DMS114 treated with DMSO at 0.1 percent for 48 hours (cell line): ENCODE results near the gene RMI1.
"Not testable (repeated sequence)": the region's sequence is repeated elsewhere in the genome, so short reads cannot be mapped to it uniquely, and the experiment has no call there.

ENCODE experiments used
- DNase-seq: peaks from one replicate; lab custom pipeline; 2025; ENCODE audit not compliant: unreplicated experiment; lab: John Stamatoyannopoulos, UW

RMI1 gene

DNA sequence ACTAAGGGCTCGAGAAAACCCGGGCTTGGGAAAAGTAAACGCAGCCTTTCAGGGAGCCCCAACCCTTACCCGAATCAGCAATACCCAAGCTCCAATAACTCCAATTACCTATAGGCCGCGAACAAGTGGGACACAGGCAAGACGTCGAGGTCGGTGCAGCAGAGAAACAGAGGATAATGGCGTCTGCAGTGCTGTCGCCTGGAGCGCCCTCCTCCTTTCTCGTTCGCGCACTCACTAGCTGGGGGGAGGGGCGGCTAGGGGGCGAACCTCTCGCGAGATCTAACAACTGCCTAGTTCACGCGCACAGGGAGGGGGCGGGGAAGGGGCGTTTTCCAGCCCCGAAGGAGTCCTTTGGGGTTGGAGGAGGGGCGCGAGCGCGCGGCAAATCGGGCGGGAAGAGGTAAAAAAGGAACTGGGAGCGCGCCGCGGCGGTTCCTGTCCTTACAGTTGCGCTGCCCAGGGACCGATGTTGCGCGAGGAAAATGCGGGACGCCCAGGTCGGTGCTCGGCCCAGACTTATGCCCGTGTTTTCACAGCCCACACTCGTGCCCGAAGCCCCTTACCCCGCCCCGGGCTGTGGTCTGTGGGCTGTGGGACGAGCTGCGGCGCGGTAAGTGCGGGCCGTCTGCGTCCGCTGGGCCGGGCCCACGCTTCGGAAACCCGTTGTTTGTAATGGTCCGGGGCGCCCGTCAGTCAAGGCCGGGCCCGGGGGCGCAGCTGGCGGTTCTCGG lies at the start of gene RMI1:
TSS of gene RMI1 (plus strand) at position 411 of the 731 bp plus-strand sequence. CDS start 20,182 bp downstream, outside the sequence.
- peak; percentile 82 for DNase-seq

DNA sequence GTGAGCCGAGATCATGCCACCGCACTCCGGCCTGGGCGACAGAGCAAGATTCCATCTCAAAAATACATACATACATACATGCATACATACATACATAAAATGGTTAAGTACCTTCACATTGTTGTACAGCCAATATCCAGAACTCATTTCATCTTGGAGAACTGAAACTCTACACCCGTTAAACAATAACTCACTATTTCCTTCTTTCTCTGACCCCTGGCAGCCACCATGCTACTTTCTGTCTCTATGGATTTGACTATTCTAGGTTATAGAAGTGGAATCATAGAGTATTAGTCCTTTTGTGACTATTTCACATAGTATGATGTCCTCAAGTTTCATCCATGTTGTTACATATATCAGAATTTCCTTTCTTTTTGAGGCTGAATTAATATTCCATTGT lies 49.7 kb upstream of the RMI1 start:
- DNase-seq = no peak

DNA sequence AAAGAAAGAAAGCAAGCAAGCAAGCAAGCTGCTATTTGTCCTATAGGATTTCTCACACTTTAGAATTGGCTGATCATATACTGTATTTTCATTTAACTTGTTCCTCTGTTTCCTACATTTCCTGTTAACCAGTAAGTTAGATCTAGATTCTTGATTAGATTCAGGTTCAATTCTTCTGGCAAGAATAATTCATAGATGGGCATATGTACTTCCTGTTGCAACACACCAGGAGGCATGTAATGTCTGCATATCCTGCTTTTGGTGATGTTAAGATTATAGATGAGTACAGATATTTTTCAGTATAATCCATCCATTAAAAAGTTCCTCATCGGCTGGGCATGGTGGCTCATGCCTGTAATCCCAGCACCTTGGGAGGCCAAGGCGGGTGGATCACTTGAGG lies 48.6 kb upstream of the RMI1 start:
- no peak for DNase-seq

DNA sequence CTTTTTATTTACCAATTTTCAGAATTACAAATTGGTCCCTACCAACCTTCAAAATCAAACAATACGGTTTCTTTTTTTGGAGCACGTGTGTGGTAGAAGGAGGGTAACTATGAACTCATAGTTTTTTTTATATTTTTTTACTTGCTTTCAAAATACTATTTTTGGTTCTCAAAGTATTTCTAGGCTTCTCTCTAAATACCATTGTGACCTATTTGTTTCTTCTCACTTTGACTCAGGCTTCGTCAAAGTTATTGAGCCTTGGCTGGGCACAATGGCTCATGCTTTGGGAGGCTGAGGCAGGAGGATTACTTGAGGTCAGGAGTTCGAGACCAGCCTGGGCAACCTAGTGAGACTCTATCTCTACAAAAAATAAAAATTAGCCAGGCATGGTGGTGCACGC lies 47.8 kb upstream of the RMI1 start:
- no peak for DNase-seq

DNA sequence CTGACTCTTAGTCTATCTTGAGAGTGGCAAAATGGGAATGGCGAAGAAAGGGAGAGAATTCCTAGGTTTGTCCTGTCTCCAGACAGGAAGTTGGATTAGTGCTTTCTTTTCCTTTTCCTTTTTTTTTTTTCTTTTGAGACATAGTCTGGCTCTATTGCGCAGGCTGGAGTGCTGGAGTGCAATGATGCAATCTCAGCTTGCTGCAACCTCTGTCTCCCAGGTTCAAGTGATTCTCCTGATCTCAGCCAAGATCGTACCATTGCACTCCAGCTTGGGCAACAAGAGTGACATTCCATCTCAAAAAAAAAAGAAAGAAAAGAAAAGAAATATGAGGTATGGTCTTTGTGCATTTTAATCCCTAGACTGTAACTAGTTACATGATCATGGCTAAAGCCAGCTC lies 46.8 kb upstream of the RMI1 start:
- no peak for DNase-seq

DNA sequence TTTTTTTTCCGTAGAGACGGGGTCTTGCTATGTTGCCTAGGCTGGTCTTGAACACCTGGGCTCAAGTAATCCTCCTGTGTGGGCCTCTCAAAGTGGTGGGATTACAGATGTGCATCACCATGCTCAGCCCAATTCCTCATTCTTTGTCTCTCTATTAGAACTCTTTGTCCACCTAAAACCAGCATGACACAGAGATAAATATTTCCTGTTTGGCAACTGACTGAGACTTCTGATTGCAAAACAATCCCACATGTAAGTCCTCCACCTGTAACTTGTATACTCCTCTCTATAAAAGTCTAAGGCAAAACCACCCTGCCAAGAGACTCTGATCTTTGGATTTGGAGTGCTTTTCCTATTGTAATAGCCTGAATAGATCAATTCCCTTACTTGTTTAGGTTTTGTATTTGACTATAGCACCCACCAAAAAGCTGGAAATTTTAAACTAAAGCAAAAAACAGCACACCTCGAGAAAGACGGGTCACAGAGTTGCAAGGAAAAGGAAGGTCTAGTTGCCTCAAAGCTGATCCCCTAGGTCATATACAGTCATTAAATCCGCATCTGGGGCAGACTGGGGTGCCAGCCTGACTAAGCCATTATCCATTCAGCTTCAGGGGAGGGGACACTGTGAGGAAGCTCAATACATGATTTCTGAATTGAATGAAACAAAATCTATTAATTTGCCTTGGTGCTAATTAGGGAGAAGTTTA lies 45.9 kb upstream of the RMI1 start:
- no peak for DNase-seq

DNA sequence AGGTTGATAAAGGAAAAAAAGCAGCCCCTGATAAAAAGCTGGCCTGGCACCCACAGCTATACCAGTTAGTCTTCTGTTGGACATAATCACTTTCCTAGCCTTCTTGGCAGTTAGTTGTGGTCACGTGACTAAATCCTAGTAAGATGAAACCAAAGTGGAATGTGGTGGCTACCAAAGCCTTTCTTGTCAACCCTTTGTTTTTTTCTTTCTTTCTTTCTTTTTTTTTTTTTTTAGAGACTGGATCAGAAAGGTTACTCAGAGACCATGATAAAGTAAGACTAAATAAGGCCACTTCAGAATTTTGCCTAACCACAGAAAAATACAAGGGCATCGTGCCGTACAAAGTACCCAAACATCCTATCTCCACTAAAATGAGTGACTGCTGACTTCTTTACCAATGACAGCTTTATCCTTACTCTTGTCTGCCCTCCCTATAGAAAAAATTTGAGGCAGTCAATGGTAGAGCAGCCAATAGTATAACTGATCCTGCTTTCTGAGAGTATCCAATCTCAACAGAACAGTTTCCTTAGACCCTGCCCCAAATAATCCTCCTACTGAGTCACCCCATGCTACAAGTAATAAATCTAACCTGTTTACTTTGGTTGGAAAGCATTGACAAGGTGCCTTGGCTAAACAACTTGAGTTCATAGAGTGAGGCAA lies 45.2 kb upstream of the RMI1 start:
- DNase-seq = no peak

DNA sequence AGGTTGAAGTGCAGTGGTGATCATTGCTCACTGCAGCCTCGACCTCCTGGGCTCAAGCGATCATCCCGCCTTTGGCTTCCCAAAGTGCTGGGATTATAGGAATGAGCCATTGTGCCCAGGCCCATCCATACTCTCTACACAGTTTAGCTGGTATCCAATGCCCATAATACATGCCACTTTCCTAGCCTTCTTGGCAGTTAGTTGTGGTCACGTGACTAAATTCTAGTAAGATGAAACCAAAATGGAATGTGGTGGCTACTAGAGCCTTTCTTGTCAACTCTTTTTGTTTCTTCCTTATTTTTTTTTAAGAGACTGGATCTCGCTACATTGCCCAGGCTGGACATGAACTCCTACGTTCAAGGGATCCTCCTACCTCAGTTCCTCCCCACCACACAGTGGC lies 44.1 kb upstream of the RMI1 start:
- DNase-seq = no peak

DNA sequence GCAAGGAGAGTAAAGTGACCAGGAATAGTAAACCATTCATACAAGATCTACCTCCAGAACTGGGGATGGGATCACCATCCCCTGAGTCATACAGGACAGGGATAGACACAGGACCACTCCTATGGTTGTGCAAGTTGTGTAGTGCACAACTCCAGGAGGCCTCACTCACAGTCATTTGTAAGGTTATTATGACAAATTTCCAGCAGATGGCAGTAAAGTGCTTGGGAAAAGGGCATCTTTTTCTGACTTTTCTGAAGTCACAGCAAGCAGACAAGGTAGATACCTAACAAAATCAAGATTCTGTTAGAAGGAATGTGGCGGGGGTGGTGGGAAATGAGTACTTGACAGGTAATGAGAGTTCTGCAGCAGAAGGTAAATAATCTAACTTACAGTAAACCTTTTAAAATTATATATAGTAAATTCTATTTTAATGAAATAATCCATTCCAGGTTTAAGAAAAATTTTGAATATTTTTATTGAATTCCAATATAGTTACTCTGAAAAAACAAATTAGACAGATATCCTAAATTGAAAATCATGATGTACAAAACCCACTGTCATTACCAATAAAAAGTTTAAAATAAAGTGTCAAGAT lies 42.6 kb upstream of the RMI1 start:
- peak; percentile 48 for DNase-seq

DNA sequence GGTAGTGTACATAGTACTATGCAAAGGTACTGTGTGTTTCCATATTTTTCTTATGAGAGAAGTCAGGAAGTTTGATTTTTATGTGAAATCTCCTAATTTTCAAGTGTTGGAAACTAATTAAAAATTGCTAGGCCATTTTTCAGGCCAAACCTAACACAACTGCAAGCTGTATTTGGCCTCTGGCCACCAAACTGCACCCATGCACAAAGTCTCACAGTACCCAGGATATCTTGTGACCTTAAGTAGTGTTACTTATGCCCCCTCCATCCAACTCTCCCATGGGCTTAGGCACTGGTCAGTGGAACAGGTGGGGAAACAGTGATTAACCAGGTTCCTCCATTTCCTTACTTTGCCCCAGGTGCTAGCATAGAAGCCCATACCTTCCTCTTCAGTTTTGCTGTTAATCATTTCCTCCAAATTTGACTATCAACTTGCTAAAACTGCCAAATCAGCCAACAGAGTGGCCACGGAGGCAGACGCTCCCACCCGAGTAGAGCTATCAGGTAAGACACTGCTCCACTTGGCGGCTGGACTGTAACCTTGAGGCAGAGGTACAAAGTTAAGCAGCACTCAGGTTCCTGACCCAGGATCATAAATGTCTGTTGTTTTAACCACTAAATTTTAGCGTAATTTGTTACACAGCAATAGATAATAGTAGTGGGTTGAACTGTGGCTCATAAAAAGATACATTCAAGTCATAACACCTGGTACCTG lies 39.9 kb upstream of the RMI1 start:
- DNase-seq = no peak

DNA sequence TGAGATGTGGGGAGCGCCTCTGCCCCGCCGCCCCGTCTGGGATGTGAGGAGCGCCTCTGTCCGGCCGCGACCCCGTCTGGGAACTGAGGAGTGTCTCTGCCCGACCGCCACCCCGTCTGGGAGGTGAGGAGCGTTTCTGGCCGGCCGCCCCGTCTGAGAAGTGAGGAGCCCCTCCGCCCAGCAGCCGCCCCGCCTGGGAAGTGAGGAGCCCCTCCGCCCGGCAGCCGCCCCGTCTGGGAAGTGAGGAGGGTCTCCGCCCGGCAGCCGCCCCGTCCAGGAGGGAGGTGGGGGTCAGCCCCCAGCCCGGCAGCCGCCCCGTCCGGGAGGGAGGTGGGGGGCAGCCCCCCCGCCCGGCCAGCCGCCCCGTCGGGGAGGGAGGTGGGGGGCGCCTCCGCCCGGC lies 32.5 kb upstream of the RMI1 start:
- not testable (repeated sequence) for DNase-seq

DNA sequence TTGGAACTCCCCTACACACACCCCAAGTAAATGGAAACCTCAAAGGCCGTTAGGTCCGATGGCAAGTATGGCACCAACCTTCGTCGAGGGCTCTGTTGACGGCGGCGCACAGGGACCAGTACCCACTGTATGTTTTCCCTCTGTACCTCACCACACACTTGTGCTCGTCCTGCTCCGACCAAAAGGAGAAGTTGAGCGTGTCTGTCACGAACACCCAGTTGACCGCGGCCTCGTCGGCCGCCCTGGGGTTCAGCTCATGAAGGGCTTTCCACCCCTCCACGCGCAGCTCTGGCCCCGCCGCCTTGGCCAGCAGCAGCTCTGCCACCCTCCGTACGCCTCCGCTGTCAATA lies 24.5 kb upstream of the RMI1 start:
- no peak for DNase-seq

DNA sequence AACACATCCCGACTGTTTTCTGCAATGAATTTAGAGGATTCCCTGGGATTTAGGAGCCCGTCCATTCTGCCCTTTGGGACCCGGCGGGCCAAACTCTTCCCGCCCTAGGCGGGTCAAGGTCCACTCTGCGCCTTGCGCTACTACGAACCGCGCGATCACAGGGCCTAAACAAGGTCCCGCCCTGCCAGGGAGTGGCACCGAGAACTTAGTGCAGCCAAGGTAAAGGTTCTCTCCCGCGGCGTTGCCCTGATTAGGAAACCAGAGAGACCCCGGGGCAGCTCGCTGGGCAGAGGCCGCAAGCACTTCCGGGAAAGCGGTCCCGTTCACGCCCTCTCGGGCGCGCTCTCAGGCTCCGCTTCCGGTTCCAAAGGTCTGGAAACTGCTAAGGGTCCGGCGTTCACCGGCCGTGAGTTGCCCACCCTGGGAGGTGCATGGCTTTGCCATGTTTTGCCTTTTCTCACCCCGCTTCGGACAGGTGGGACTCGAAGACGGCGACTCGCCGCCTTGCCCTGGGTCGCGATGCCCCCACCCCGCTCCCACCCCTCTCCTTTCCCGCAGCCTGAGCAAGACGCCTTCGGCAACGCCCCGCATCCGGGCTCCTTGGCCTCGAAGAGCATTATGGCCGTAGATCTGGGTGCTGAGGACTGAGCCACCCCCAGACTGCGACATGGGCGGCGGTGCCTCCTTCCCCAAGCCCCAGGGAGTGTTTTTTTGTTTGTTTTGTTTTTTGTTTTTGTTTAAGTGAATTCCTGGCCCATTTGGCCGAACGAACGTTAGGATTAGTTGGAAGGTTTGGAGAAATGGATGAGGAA lies 24.0 kb upstream of the RMI1 start:
- DNase-seq = peak; percentile 39

DNA sequence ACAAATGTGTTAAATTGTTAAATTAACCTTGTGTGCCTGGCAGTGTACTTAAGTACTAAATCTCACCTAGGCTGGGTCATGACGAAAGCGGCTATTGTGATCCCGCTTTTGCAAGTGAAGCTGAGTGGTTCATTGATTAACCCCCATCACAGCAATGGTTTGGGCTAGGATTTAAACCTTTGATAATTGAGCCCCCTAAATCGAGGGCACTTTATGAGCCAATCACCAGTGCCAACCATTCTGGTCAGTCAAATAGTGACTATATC lies 23.4 kb upstream of the RMI1 start:
- DNase-seq = no peak

DNA sequence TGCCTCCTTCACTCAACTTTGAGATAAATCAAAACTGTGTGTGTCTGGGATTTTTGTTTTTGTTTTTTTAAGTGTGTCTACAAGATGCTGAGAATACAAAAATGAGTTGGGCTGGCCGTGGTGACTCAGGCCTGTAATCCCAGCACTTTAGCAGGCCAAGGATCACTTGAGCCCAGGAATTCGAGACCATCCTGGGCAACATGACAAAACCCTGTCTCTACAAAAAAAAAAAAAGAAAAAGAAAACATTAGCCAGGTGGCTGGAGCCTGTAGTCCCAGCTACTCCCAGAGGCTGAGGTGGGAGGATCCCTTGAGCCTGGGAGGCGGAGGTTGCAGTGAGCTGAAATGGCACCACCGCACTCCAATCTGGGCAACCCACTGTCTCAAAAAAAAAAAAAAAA lies 21.5 kb upstream of the RMI1 start:
- DNase-seq = no peak

DNA sequence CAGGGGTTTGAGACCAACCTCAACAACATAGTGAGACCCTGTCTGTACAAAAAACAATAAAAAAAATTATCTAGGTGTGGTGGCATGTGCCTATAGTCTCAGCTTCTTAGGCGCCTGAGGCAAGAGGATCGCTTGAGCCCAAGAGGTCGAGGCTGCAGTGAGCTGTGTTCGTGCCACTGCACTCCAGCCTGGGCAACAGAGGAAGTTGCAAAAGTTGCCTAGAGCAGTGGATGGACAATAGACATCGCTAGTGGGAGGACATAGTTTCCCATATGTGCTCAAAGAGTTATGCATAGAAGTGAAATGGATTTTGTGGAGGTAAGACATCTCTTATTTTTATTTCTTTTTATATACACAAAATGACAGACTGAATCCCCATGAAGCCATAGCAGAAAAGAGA lies 19.6 kb upstream of the RMI1 start:
- DNase-seq = no peak

DNA sequence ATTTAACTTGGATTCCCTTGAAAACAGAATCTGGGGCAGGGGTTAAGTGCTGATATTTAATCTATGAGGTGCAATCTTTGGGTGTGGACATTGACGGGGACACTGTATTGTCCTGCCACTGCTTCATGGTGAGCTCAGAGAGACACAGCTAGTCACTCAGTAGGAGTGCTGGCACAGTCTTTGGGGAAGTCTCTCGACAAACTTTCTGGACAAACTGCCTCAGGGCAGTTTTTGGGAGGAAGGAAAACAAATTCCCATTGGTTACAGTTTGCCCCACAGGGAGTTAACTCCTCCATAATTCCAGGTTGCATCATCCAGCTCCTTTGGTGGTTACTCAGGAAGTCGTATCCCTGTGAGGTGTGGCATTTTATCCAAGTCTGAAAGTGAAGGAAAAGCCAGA lies 18.4 kb upstream of the RMI1 start:
- DNase-seq = no peak

DNA sequence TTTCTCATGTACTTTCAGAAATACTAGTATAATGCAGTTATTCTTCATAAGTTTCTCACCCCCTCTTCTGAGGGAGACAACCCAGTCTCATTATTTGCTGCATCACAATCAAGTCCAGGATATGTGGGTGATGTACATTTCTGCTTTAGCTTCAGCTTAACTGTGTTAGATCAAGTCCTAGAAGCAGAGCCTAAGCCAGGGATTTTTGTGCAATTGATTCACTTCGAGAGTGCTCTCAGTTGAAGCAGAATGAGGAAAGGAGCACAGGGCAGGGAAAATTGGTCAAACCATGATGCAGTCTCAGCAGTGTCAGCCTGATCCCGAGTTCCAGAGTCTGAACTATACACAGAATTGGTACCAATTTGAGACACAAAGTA lies 15.6 kb upstream of the RMI1 start:
- peak; percentile 40 for DNase-seq

DNA sequence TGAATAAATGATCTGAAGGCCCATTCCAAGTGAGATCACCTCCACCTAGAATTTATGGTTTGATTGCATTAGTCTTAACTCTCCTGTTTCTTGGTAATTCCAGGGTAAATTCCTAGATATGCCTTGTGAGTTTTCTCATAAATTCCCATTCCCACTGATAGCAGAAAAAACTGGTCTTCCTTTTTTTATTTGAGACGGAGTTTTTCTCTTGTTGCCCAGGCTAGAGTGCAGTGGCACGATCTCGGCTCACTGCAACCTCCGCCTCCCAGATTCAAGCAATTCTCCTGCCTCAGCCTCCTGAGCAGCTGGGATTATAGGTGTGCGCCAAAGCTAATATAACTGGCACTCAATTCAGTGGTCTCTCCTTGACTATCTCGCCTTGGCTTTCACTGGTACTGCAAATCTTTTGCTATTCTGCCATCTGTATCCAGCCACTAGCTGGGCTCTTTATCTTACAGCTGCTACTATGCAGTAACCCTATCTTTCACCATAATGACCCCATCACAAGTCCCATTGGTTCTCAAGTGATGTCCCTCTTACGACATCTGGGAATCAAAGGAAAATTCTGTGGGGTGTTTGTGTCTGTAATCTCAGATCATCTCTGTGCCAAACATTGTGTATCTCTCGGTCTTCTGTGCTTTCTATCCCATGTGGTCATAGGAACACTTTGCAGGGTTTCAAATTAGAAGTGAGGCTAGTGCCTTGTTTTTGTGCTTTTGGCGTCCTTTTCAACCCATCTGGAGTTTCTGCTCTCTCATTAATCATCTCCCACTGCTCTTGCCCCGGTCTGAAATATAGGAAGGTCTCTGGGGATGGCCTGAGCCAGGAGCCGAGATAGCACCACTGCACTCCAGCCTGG lies 15.0 kb upstream of the RMI1 start:
- peak; percentile 37 for DNase-seq

DNA sequence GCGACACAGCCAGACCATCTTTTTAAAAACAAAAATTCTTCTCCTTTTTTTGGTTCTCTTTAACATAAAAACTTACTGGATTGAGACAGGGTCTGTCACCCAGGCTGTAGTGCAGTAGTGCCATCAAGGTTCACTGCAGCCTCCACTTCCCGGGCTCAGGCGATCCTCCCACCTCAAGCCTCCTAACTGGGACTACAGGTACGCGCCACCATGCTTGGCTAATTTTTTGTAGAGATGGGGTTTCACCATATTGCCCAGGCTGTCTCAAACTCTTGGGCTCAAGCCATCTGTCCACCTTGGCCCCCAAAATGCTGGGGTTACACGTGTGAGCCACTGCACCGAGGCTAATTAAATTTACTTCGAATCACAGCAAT lies 14.4 kb upstream of the RMI1 start:
- DNase-seq = no peak
